Loucy (cell line): Measurements from ENCODE around the gene RCAN2.

Experiments used
- H2AFZ ChIP-seq: fragments of 200-600 bp; sonication (generic); 2 replicates; pipeline ENCODE4 v1.6.0; 2016; ENCODE audit warnings: antibody characterized with exemption, mild to moderate bottlenecking, low read length, moderate library complexity
- H3F3A ChIP-seq: fragments of 200-600 bp; 2 replicates; pipeline ENCODE4 v1.6.0; 2016; ENCODE audit warnings: antibody characterized with exemption, low read depth, mild to moderate bottlenecking
- H3K27me3 ChIP-seq: fragments of 200-600 bp; sonication (generic); 2 replicates; pipeline ENCODE4 v1.6.1; 2014; ENCODE audit warnings: low read length, mild to moderate bottlenecking; ENCODE audit not compliant: insufficient read depth, poor library complexity, severe bottlenecking
- H3K36me3 ChIP-seq: fragments of 200-600 bp; sonication (generic); 2 replicates; pipeline ENCODE4 v1.6.1; 2016; ENCODE audit warnings: low read length; ENCODE audit not compliant: insufficient read depth
- H3K4me1 ChIP-seq: fragments of 200-600 bp; sonication (generic); 2 replicates; pipeline ENCODE4 v1.5.1; 2014; ENCODE audit warnings: low read length, mild to moderate bottlenecking; ENCODE audit not compliant: insufficient read depth, poor library complexity, severe bottlenecking
- H3K4me2 ChIP-seq: fragments of 200-600 bp; sonication (generic); 2 replicates; pipeline ENCODE4 v1.6.0; 2014; ENCODE audit warnings: antibody characterized with exemption, low read length, low read depth, mild to moderate bottlenecking; ENCODE audit not compliant: poor library complexity, severe bottlenecking
- H3K4me3 ChIP-seq: fragments of 200-600 bp; sonication (generic); 2 replicates; pipeline ENCODE4 v1.5.1; 2014; ENCODE audit warnings: low read length, mild to moderate bottlenecking, mixed read lengths; ENCODE audit not compliant: poor library complexity, severe bottlenecking
- H3K79me2 ChIP-seq: fragments of 200-600 bp; sonication (generic); 2 replicates; pipeline ENCODE4 v1.6.1; 2014; ENCODE audit warnings: low read length; ENCODE audit not compliant: insufficient read depth
- H3K9ac ChIP-seq: fragments of 200-600 bp; sonication (generic); 2 replicates; pipeline ENCODE4 v1.6.0; 2014; ENCODE audit warnings: mild to moderate bottlenecking, low read depth, low read length, moderate library complexity; ENCODE audit not compliant: poor library complexity, severe bottlenecking
- H3K9me2 ChIP-seq: fragments of 200-600 bp; sonication (generic); replicated peaks from 2 replicates; pipeline ENCODE4 v1.6.1; 2016; ENCODE audit warnings: low read depth, low read length, mixed read lengths
- H3K9me3 ChIP-seq: fragments of 200-600 bp; sonication (generic); 2 replicates; pipeline ENCODE4 v1.6.1; 2014; ENCODE audit warnings: mild to moderate bottlenecking, antibody characterized with exemption, low read length, low read depth; ENCODE audit not compliant: insufficient read depth
- H4K20me1 ChIP-seq: fragments of 200-600 bp; sonication (generic); 2 replicates; pipeline ENCODE4 v1.6.0; 2014; ENCODE audit warnings: antibody characterized with exemption, low read length, mild to moderate bottlenecking; ENCODE audit not compliant: insufficient read depth, poor library complexity, severe bottlenecking
- CTCF ChIP-seq: fragments of 200-600 bp; sonication (generic); conservative IDR thresholded peaks from 2 replicates; pipeline ENCODE4 v1.5.1; 2014; ENCODE audit warnings: mild to moderate bottlenecking, antibody characterized with exemption, low read length
- EZH2phosphoT487 ChIP-seq: fragments of 200-600 bp; IDR thresholded peaks from 2 replicates; pipeline ENCODE4 v1.6.1; 2018; ENCODE audit warnings: antibody characterized with exemption, mild to moderate bottlenecking, moderate library complexity, borderline replicate concordance

The RCAN2 gene

GRCh38 chr6:46254946-46255345 lies 236.3 kb downstream of the RCAN2 start:
- Histone ChIP-seq H3K9ac (no peak overlapping the region), H3K27me3 (no peaks in the 10 kb centered on the region), H3K79me2 (no peaks in the 10 kb centered on the region), H3K4me2 (no peak overlapping the region), H3K9me3 (no peaks in the 10 kb centered on the region), H3K4me3 (no peak overlapping the region), H4K20me1 (no peaks in the 10 kb centered on the region), H2AFZ (no peak overlapping the region), H3K36me3 (no peaks in the 10 kb centered on the region), H3K4me1 (no peaks in the 10 kb centered on the region), H3K9me2 (no peaks in the 10 kb centered on the region), H3F3A (no peaks in the 10 kb centered on the region)
- TF ChIP-seq EZH2phosphoT487 (no peak), CTCF (no peak)

GRCh38 chr6:46254331-46254730 lies 236.9 kb downstream of the RCAN2 start:
- H3K36me3 ChIP-seq = no peaks in the 10 kb centered on the region
- no peak overlapping the region for H3K4me3 ChIP-seq
- no peaks in the 10 kb centered on the region for H3K9me3 ChIP-seq
- H3K27me3 ChIP-seq = no peaks in the 10 kb centered on the region
- no peaks in the 10 kb centered on the region for H3K9me2 ChIP-seq
- H3F3A ChIP-seq = no peaks in the 10 kb centered on the region
- H3K4me2 ChIP-seq = no peak overlapping the region
- no peak for TF ChIP-seq EZH2phosphoT487
- TF ChIP-seq CTCF = no peak
- no peak overlapping the region for H3K9ac ChIP-seq
- H3K79me2 ChIP-seq = no peaks in the 10 kb centered on the region
- no peaks in the 10 kb centered on the region for H3K4me1 ChIP-seq
- H4K20me1 ChIP-seq = no peaks in the 10 kb centered on the region
- no peak overlapping the region for H2AFZ ChIP-seq

GRCh38 chr6:46251583-46252339 lies 239.5 kb downstream of the RCAN2 start:
- Histone ChIP-seq H3K9me3 (no peaks in the 10 kb centered on the region), H4K20me1 (no peaks in the 10 kb centered on the region), H3K4me1 (no peaks in the 10 kb centered on the region), H3K9me2 (no peaks in the 10 kb centered on the region), H3K27me3 (no peaks in the 10 kb centered on the region), H3K9ac (no peak overlapping the region), H3K4me3 (no peak overlapping the region), H3K36me3 (no peaks in the 10 kb centered on the region), H3F3A (no peaks in the 10 kb centered on the region), H2AFZ (no peak overlapping the region), H3K4me2 (no peak overlapping the region), H3K79me2 (no peaks in the 10 kb centered on the region)
- TF ChIP-seq EZH2phosphoT487 (no peak), CTCF (no peak)
